Breast epithelium (tissue), 4 donors: ENCODE results near the gene CNMD. TPM values are rescaled to one million over a fixed set of nuclear protein-coding genes. Genes with fewer than 3 reads are reported as not detected.

Experiments
- DNase-seq, 2 donors: peaks; one replicate each; pipeline ENCODE4 v3.0.0-alpha.2; 2019; ENCODE audit warnings: low spot score in 2 of 2
- H3K27ac ChIP-seq, 2 donors: fragments of 200-600 bp; sonication (generic) in 1 of 2; one replicate each; pipeline ENCODE4 v1.5.1; 2016 to 2019; ENCODE audit warnings: mild to moderate bottlenecking in 1 of 2
- H3K27me3 ChIP-seq, 2 donors: fragments of 200-600 bp; sonication (generic) in 1 of 2; one replicate each; pipeline versions ENCODE4 v1.5.1 to v1.6.0; 2017 to 2019; ENCODE audit warnings: control low read depth in 1 of 2, mild to moderate bottlenecking in 1 of 2
- H3K36me3 ChIP-seq: fragments of 200-600 bp; one replicate; pipeline ENCODE4 v1.5.1; 2019
- H3K4me1 ChIP-seq, 2 donors: fragments of 200-600 bp; sonication (generic); one replicate each; pipeline ENCODE4 v1.5.1; 2016 to 2019; ENCODE audit warnings: control low read depth in 1 of 2
- H3K4me3 ChIP-seq, 3 donors: fragments of 200-600 bp; sonication (generic); 1 replicate in 2 of 3; 2 replicates in 1 of 3; pipeline ENCODE4 v1.5.1; 2016 to 2019; ENCODE audit warnings: mild to moderate bottlenecking in 3 of 3, moderate library complexity in 2 of 3
- H3K9me3 ChIP-seq, 2 donors: fragments of 200-600 bp; sonication (generic) in 1 of 2; one replicate each; pipeline ENCODE4 v1.5.1; 2016 to 2019; ENCODE audit warnings: control low read depth in 1 of 2
- POLR2A ChIP-seq: fragments of 450-650 bp; IDR thresholded peaks from one replicate; pipeline ENCODE4 v1.6.1; 2016; ENCODE audit warnings: antibody characterized with exemption, mild to moderate bottlenecking, moderate library complexity
- POLR2AphosphoS5 ChIP-seq, 3 donors: sonication (generic); formaldehyde crosslinking; IDR thresholded peaks; one replicate each; pipeline ENCODE4 v1.6.1; 2017; ENCODE audit warnings: antibody characterized with exemption in 3 of 3
- intact Hi-C: fragments of 100-400 bp; cut with DNase I; formaldehyde crosslinking; loops from one replicate; pipeline ENCODE4 v1.15.1; 2023; ENCODE audit warnings: low total_unique reads
- total RNA-seq, 3 donors: library from RNA; depleted of rRNA; stranded (reverse); fragments of >200 nt; gene quantifications; one replicate each; pipeline ENCODE4 v1.1.0, GENCODE V29; 2016
- TF ChIP-seq, protein P1 (sequence below), 3 donors: fragments of 450-650 bp; IDR thresholded peaks; one replicate each; pipeline ENCODE4 v1.5.1; 2016 to 2017; ENCODE audit warnings: antibody characterized with exemption in 3 of 3, mild to moderate bottlenecking in 3 of 3, moderate library complexity in 3 of 3

Gene CNMD
- total RNA-seq, 3 donors from 2014 or later: 0.29 to 0.96 TPM; not detected in 1

DNA sequence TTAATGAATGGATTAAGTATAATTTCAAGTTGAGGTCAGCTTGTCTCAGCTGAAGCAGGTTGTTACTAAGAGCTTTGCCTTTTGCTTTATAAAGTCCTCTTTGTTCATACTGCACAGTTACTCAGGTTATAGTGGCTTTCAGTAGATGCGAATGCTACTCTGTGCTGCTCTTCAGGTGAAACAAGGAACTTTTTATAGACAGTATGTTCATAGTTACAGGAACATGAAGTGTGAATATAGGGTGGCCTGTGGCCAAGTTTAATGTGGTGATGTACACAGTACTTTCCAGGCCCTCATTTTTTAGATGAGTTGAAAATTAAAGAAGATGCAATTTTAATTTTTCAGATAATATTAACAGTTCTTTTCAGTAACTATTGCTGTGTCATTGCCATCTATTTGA, 66.2 kb downstream of the CNMD start:
- Histone ChIP-seq H3K9me3 (no peaks in the 10 kb centered on the region), H3K36me3 (no peaks in the 10 kb centered on the region), H3K4me1 (no peaks in the 10 kb centered on the region), H3K27me3 (no peaks in the 10 kb centered on the region), H3K4me3 (no peak overlapping the region), H3K27ac (no peak overlapping the region)
- intact Hi-C loops: no loop called here
- no peak for TF ChIP-seq POLR2AphosphoS5 (IDR thresholded peaks at IDR 0.05)
- TF ChIP-seq, protein P1, sequence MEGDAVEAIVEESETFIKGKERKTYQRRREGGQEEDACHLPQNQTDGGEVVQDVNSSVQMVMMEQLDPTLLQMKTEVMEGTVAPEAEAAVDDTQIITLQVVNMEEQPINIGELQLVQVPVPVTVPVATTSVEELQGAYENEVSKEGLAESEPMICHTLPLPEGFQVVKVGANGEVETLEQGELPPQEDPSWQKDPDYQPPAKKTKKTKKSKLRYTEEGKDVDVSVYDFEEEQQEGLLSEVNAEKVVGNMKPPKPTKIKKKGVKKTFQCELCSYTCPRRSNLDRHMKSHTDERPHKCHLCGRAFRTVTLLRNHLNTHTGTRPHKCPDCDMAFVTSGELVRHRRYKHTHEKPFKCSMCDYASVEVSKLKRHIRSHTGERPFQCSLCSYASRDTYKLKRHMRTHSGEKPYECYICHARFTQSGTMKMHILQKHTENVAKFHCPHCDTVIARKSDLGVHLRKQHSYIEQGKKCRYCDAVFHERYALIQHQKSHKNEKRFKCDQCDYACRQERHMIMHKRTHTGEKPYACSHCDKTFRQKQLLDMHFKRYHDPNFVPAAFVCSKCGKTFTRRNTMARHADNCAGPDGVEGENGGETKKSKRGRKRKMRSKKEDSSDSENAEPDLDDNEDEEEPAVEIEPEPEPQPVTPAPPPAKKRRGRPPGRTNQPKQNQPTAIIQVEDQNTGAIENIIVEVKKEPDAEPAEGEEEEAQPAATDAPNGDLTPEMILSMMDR (IDR thresholded peaks at IDR 0.05): no peak
- no peak for TF ChIP-seq POLR2A
- DNase-seq: no peak

GRCh38 chr13:52670726-52671125, 68.9 kb downstream of the CNMD start:
- no peak for TF ChIP-seq POLR2A
- no peak for TF ChIP-seq POLR2AphosphoS5 (IDR thresholded peaks at IDR 0.05)
- TF ChIP-seq, protein P1 (IDR thresholded peaks at IDR 0.05): no peak
- no peaks in the 10 kb centered on the region for H3K9me3 ChIP-seq
- no peaks in the 10 kb centered on the region for H3K36me3 ChIP-seq
- intact Hi-C loops: no loop called here
- H3K4me1 ChIP-seq: no peaks in the 10 kb centered on the region
- H3K4me3 ChIP-seq: no peak overlapping the region
- no peak for DNase-seq
- no peak overlapping the region for H3K27ac ChIP-seq
- no peaks in the 10 kb centered on the region for H3K27me3 ChIP-seq

DNA sequence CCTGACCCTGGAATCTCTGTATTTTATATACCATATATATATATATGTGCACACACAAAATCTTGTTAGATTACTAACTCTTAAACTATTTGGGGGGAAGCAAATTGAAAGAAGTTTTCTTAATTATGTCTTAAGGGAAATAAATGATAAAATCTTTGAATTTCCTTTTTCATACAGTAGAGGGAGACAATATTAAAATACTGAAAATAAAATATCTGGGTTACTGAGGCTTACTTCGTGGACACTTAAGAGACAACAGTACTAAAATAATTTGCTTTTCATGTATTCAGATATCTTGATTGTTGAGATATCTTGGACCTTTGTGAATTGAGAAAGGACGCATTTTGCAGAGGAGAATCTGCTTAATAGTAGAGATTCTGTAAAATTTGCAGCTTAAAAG, 69.9 kb downstream of the CNMD start:
- intact Hi-C loops: no loop called here
- TF ChIP-seq, protein P1 (IDR thresholded peaks at IDR 0.05): no peak
- TF ChIP-seq POLR2AphosphoS5 (IDR thresholded peaks at IDR 0.05): no peak
- no peak for TF ChIP-seq POLR2A
- H3K9me3 ChIP-seq: no peaks in the 10 kb centered on the region
- H3K4me3 ChIP-seq: no peak overlapping the region
- no peak for DNase-seq
- no peaks in the 10 kb centered on the region for H3K27me3 ChIP-seq
- H3K4me1 ChIP-seq: no peaks in the 10 kb centered on the region
- H3K36me3 ChIP-seq: no peaks in the 10 kb centered on the region
- no peak overlapping the region for H3K27ac ChIP-seq

DNA sequence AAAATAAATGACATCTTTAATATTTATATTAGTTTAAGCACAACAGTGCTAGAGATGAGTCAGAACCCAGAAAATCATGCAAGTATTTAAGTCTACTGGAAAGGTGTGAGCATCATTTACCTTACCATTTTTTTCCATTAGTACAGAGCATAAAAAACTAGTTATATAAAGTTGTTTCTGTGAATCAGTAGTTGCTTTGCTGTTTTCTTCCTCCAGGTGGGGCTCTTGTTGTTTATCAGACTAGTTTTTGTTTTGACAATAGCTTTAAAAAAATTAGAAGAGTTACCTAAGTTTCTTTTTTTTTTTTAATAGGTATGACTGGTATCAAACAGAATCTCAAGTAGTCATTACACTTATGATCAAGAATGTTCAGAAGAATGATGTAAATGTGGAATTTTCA, 74.3 kb downstream of the CNMD start:
- Histone ChIP-seq H3K4me1 (no peaks in the 10 kb centered on the region), H3K4me3 (no peak overlapping the region), H3K27ac (no peak overlapping the region), H3K9me3 (no peaks in the 10 kb centered on the region), H3K27me3 (no peaks in the 10 kb centered on the region), H3K36me3 (no peaks in the 10 kb centered on the region)
- no peak for DNase-seq
- intact Hi-C loops: no loop called here
- no peak for TF ChIP-seq POLR2AphosphoS5 (IDR thresholded peaks at IDR 0.05)
- no peak for TF ChIP-seq POLR2A
- TF ChIP-seq, protein P1 (IDR thresholded peaks at IDR 0.05): no peak

DNA sequence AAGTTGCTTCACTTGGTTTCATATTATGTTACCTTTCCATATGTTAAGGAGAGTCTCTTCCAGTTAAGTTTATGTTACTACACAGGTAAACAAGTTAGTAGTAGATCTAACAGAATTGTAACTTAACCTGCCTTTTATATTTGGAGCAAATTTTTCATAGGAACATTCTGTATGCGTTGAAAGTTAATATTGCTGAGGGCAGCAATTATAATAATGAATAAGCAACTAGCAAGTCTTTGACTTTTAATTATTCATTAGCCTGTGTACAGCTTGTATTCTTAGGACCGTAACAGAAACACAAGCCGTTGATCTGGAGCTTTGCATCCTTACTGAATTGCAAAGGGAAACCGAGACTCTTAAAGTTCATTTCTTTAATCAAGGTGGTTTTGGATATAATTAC, 75.3 kb downstream of the CNMD start:
- H3K36me3 ChIP-seq: no peaks in the 10 kb centered on the region
- TF ChIP-seq POLR2A (no peak), POLR2AphosphoS5 (IDR thresholded peaks at IDR 0.05) (no peak)
- TF ChIP-seq, protein P1 (IDR thresholded peaks at IDR 0.05): no peak
- H3K27me3 ChIP-seq: no peaks in the 10 kb centered on the region
- H3K4me1 ChIP-seq: no peaks in the 10 kb centered on the region
- intact Hi-C loops: no loop called here
- no peak for DNase-seq
- H3K4me3 ChIP-seq: no peak overlapping the region
- no peak overlapping the region for H3K27ac ChIP-seq
- H3K9me3 ChIP-seq: no peaks in the 10 kb centered on the region
